HuH-7.5 (cell line): ENCODE data around the gene WSCD2.
A peak's percentile ranks its signal among the peaks of the same experiment; 100 is the strongest.

Source experiments
- DNase-seq: peaks from one replicate; pipeline ENCODE4 v3.0.0; 2011; ENCODE audit warnings: low spot score

Gene WSCD2

GRCh38 chr12:108129017-108129812, at the start of gene WSCD2:
TSS of gene WSCD2 (plus strand) at chr12:108129288. CDS start at chr12:108195833, 66,545 bp downstream.
- peak; percentile 14 for DNase-seq

- DNase-seq = no peak
Observed at GRCh38 chr12:108079721-108080120, 49.4 kb upstream of the WSCD2 start.

- DNase-seq = no peak
Observed at GRCh38 chr12:108080363-108080762, 48.7 kb upstream of the WSCD2 start.

GRCh38 chr12:108082485-108082884, 46.6 kb upstream of the WSCD2 start:
- no peak for DNase-seq

- no peak for DNase-seq
Observed at GRCh38 chr12:108087900-108088299, 41.2 kb upstream of the WSCD2 start.

GRCh38 chr12:108090107-108090899, 38.8 kb upstream of the WSCD2 start:
- no peak for DNase-seq

GRCh38 chr12:108090932-108091678, 38.0 kb upstream of the WSCD2 start:
- no peak for DNase-seq

- DNase-seq = no peak
Observed at GRCh38 chr12:108091679-108092051, 37.4 kb upstream of the WSCD2 start.

- no peak for DNase-seq
Observed at GRCh38 chr12:108093209-108093608, 35.9 kb upstream of the WSCD2 start.

- no peak for DNase-seq
Observed at GRCh38 chr12:108094056-108094649, 34.9 kb upstream of the WSCD2 start.

GRCh38 chr12:108097160-108097911, 31.8 kb upstream of the WSCD2 start:
- DNase-seq = no peak

- no peak for DNase-seq
Observed at GRCh38 chr12:108098374-108098773, 30.7 kb upstream of the WSCD2 start.

GRCh38 chr12:108099073-108099472, 30.0 kb upstream of the WSCD2 start:
- DNase-seq = no peak

GRCh38 chr12:108099778-108100489, 29.2 kb upstream of the WSCD2 start:
- no peak for DNase-seq

- no peak for DNase-seq
Observed at GRCh38 chr12:108101605-108102175, 27.4 kb upstream of the WSCD2 start.

GRCh38 chr12:108102363-108102762, 26.7 kb upstream of the WSCD2 start:
- no peak for DNase-seq

GRCh38 chr12:108103087-108103486, 26.0 kb upstream of the WSCD2 start:
- no peak for DNase-seq

- DNase-seq = no peak
Observed at GRCh38 chr12:108103517-108103916, 25.6 kb upstream of the WSCD2 start.

GRCh38 chr12:108104657-108105056, 24.4 kb upstream of the WSCD2 start:
- DNase-seq = no peak

GRCh38 chr12:108106599-108106998, 22.5 kb upstream of the WSCD2 start:
- no peak for DNase-seq
